Fibroblast of lung (primary cell): Measurements from ENCODE around the gene HAL.

Source experiments
- EZH2 ChIP-seq: IDR thresholded peaks from 2 replicates; pipeline ENCODE4 v1.5.1; 2012; ENCODE audit warnings: low read length, control low read depth, mild to moderate bottlenecking; ENCODE audit errors: missing control alignments
- TF ChIP-seq, protein P1 (sequence below), 2 donors: IDR thresholded peaks in 1 of 2; conservative IDR thresholded peaks in 1 of 2; 1 replicate in 1 of 2; 2 replicates in 1 of 2; pipeline ENCODE4 v1.5.1; 2011 to 2012; ENCODE audit warnings: low read length in 2 of 2, control low read depth in 1 of 2, inconsistent platforms in 1 of 2, low read depth in 1 of 2, mild to moderate bottlenecking in 1 of 2

DNA sequence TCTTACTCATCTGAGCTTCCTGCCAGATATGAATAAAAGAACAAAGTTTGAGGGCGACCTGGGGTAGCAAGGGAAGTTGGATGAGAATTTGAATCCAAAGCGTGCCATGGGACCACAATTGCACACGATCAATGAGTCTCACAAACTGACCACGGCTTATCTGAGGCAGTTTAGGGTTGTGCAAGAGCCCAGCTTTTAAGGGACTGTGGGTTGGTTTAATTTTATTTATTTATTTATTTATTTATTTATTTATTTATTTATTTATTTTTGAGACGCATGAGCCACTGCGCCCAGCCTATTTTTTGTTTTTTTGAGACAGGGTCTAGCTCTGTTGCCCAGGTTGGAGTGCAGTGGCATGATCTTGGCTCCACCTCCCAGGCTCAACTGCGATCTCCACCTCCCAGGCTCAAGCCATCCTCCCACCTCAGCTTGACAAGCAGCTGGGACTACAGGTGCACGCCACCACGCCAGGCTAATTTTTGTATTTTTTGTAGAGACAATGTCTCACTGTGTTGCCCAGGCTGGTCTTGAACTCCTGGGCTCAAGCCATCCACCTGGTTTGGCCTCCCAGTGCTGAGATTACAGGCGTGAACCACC is 51.9 kb downstream of the HAL start:
- TF ChIP-seq, protein P1, sequence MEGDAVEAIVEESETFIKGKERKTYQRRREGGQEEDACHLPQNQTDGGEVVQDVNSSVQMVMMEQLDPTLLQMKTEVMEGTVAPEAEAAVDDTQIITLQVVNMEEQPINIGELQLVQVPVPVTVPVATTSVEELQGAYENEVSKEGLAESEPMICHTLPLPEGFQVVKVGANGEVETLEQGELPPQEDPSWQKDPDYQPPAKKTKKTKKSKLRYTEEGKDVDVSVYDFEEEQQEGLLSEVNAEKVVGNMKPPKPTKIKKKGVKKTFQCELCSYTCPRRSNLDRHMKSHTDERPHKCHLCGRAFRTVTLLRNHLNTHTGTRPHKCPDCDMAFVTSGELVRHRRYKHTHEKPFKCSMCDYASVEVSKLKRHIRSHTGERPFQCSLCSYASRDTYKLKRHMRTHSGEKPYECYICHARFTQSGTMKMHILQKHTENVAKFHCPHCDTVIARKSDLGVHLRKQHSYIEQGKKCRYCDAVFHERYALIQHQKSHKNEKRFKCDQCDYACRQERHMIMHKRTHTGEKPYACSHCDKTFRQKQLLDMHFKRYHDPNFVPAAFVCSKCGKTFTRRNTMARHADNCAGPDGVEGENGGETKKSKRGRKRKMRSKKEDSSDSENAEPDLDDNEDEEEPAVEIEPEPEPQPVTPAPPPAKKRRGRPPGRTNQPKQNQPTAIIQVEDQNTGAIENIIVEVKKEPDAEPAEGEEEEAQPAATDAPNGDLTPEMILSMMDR (conservative IDR thresholded peaks at IDR 0.05 in 1 of 2, IDR thresholded peaks at IDR 0.05 in 1 of 2; ENCODE audit: low read depth in 1 of 2, low read length in 2 of 2), result no peak
- TF ChIP-seq EZH2, result no peak
